NK-92 treated with Interleukin-12 subunit alpha and Interleukin-12 subunit beta, amount 100 ng/mL, for 24 hours (cell line): ENCODE results near the gene ASB2.

ENCODE experiments used
- DNase-seq: peaks from one replicate; lab custom pipeline; 2025; lab: John Stamatoyannopoulos, UW

ASB2 gene

GRCh38 chr14:93906341-93907329 lies 69.7 kb downstream of the ASB2 start:
- peak; percentile 53 for DNase-seq

- no peak for DNase-seq
Measured at GRCh38 chr14:93905623-93906022, 70.7 kb downstream of the ASB2 start.

DNA sequence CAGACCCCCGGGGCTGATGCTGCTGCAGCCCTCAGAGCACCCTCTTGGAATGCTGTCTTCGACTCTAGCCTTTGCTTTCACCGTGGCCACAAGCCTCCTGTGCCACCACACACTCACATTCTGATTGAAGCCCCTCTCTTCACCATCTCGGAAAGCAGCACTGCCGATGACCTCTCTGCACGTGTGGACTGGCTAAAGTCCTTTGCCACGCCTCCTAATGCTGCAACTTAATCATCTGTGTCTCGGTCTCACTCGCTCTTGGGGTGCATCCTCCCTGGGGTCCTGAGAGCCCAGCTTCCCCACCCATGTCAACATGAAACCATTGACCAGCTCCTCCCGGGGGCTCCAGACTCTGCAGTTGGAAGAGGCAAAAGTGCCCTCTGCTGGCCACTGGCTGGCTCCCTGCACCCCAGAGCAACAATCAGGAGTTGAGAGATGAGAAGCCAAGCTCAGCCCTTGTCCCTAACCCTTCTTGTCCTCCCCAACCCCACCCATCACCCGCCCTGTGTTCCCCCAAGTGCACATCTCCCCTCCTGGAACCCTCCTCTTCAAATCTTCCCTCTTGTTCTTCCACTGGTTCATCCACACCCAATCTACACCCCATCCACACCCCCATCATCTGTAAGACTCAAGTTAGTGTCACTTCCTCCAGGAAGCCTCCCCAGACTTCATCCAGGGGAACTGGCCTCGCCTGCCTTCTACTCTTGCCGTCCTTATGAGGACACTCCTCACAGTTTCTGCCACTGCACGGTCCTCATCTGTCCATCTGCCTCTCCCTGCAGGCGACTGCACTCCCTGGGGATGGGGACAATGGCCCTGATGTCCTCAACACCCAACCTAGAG lies 72.8 kb downstream of the ASB2 start:
- no peak for DNase-seq

GRCh38 chr14:93902619-93903307 lies 73.6 kb downstream of the ASB2 start:
- no peak for DNase-seq

- no peak for DNase-seq
Measured at GRCh38 chr14:93901813-93902212, 74.6 kb downstream of the ASB2 start.

DNA sequence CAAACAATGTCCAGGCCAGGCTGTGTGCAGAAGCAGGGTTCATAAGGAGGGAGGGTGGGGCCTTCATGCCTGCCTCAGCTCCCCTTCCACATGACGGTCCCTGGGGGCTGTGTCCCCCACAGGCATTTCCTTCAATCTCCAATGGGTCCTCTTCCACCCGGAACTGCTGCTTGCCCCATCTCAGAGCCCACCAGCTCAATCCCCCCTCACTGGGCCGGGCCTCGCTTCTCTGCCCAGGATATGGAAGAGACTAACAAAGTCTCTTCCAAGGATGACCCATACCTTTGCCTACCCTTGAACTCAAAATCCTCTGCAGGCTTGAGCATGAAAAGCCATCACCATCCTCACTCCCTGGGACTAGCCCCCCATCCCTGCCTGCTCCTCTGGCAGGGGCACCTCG lies 77.6 kb downstream of the ASB2 start:
- DNase-seq = no peak

- no peak for DNase-seq
Measured at GRCh38 chr14:93898081-93898611, 78.2 kb downstream of the ASB2 start.

GRCh38 chr14:93897476-93897845 lies 78.9 kb downstream of the ASB2 start:
- DNase-seq = no peak

DNA sequence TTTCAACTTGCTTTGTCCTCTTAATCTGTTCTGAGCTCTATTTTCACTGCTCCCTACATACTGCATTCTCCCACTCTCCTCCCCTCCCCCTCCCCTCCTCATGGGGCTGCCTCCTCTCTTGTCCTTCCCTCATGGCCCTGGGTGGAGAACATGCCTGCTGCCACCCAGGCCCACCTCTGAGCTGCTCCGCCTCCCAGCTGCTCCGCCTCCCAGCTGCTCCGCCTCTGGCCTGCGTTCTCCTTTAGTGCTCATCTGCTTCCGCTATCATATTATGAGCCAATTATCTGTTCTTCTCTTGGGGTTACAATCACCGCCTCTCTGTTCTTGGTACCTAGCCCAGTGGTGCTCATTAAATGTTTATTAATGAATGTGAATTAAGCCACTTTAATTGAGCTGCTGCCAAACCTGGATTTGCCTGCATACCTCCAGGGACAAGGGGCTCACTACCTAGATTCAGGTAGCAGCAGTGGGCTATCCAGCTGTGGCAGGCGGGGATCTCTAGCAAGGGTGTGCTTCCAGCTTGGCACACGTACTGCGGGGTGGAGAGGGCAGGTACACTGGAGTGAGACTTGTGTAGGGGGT lies 81.3 kb downstream of the ASB2 start:
- no peak for DNase-seq

GRCh38 chr14:93893661-93894261 lies 82.6 kb downstream of the ASB2 start:
- no peak for DNase-seq

DNA sequence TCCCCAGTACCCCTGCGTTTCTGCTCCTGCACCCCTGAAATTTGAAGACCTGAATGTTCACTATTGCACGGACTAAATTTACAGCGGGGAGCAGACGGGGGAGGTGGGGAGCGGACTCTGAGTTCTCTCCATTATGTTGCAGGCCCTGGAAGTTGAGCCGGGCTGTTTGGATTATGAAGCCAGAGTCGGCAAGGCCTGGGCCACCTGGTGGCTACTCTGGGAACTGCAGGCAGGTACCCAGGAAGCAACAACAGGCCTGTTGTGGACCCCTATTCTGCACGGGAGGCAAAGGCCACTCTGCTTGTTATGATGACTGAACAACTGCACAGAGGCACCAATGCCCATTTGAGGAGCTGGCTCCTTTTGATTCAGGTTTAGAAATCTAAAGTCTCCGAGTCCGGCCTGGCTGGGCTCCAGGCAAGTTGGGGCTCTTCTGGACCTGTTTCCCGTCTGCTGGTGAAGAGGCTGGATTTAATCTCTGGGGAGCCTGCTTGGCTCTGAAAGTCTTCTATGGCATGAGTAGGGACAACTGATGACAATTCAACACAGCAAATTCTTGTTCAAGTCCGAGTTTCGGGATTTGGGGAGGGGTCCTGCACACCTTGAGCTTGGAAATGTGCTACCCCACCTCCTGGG lies 83.3 kb downstream of the ASB2 start:
- peak; percentile 29 for DNase-seq

DNA sequence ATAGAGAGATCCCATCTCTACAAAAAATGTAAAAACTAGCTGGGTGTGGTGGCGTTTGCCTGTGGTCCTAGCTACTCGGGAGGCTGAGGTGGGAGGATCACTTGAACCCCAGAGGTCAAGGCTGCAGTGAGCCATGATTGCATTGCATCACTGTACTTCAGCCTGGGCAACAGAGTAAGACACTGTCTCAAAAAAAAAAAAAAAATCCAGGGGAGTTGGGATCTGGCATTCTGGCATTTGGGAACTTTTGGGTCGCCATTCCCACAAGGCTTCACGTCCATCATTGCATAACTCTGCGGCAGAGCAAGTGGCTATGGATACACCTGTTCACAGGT lies 83.9 kb downstream of the ASB2 start:
- DNase-seq = no peak

DNA sequence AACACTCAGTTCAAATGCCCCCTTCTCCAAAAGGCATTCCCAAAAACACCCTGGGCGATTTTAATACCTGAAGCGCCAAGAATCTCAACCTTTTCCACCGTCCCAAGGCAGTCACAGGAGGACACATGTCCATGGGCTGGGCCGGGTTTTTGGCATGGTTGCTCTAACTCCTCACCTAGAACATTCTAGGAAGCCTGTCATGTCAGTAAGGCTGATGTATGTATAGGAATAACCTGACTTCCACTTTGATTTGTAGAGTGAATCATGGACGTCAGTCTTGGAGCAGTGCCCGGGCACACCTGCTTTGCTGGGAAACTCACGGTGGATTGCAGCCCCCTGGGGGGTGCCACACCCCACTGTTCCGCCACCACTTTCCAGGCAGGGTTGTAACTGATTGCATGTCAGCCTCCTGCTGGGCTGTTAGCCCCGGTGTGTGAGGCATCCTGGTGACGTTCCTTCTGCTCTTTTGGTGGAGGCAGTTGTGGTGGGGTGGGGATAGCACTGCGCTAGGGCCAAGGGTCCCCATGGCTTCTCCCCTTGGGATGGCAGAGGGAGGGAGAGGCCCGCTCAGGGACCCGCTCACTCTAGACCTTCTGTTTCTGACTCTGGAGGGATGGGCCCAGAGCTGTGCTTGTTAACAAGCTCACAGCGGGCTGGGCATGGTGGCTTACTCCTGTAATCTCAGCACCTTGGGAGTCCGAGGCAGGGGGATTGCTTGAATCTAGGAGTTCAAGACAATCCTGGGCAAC lies 84.4 kb downstream of the ASB2 start:
- DNase-seq = no peak

GRCh38 chr14:93889739-93890483 lies 86.5 kb downstream of the ASB2 start:
- DNase-seq = no peak

- DNase-seq = no peak
Measured at GRCh38 chr14:93888995-93889394, 87.4 kb downstream of the ASB2 start.

GRCh38 chr14:93884950-93885349 lies 91.4 kb downstream of the ASB2 start:
- DNase-seq = no peak
